HEK293 (cell line): ENCODE results near the gene CNTRL.

Source experiments
- CTCF ChIA-PET: fragments of 350-600 bp; formaldehyde crosslinking; extraction: SDS; loops from one replicate; lab custom pipeline; 2021; ENCODE audit warnings: antibody characterized with exemption; lab: Yijun Ruan, JAX
- POLR2A ChIA-PET: fragments of 300-600 bp; formaldehyde crosslinking; extraction: SDS; loops from one replicate; lab custom pipeline; 2020; ENCODE audit warnings: antibody characterized with exemption, inconsistent platforms; lab: Yijun Ruan, JAX
- H3K27ac ChIP-seq: fragments of 200-500 bp; sonication (Bioruptor generic); 2 replicates; pipeline ENCODE4 v1.5.1; 2014; ENCODE audit warnings: low read depth, low read length, control low read depth, inconsistent platforms; ENCODE audit errors: extremely low read depth
- H3K36me3 ChIP-seq, 2 experiments: fragments of 200-500 bp in 1 of 2; sonication (Bioruptor generic) in 1 of 2; 1 replicate in 1 of 2; 2 replicates in 1 of 2; pipeline ENCODE4 v1.5.1; 2014 to 2017; ENCODE audit warnings: inconsistent platforms in 2 of 2, low read length in 2 of 2; ENCODE audit not compliant: control insufficient read depth in 2 of 2, insufficient read depth in 1 of 2
- H3K4me1 ChIP-seq: fragments of 200-500 bp; sonication (Bioruptor generic); 2 replicates; pipeline ENCODE4 v1.5.1; 2014; ENCODE audit warnings: mild to moderate bottlenecking, low read length, inconsistent platforms; ENCODE audit not compliant: control insufficient read depth, insufficient read depth
- H3K4me3 ChIP-seq: 2 replicates; pipeline ENCODE4 v1.5.1; 2011; ENCODE audit warnings: low read depth, mild to moderate bottlenecking, control low read depth, low read length, moderate library complexity
- H3K9me3 ChIP-seq: fragments of 200-500 bp; sonication (Bioruptor generic); 2 replicates; pipeline ENCODE4 v1.5.1; 2014; ENCODE audit warnings: low read depth, low read length, inconsistent platforms; ENCODE audit not compliant: control insufficient read depth, insufficient read depth
- BCL11B ChIP-seq: fragments of 450-650 bp; formaldehyde crosslinking; IDR thresholded peaks from 2 replicates; pipeline ENCODE4 v1.5.1; 2016; ENCODE audit warnings: low read depth, missing biosample characterization, missing genetic modification characterization
- GLIS1 ChIP-seq: fragments of 450-650 bp; formaldehyde crosslinking; IDR thresholded peaks from 2 replicates; pipeline ENCODE4 v1.5.1; 2016; ENCODE audit warnings: missing biosample characterization, missing genetic modification characterization
- KLF8 ChIP-seq: fragments of 450-650 bp; formaldehyde crosslinking; IDR thresholded peaks from 2 replicates; pipeline ENCODE4 v1.5.1; 2016; ENCODE audit warnings: missing biosample characterization, missing genetic modification characterization
- KLF9 ChIP-seq: fragments of 450-650 bp; formaldehyde crosslinking; IDR thresholded peaks from 2 replicates; pipeline ENCODE4 v1.5.1; 2016; ENCODE audit warnings: missing biosample characterization, missing genetic modification characterization, low read depth
- MZF1 ChIP-seq: fragments of 450-650 bp; formaldehyde crosslinking; IDR thresholded peaks from 2 replicates; pipeline ENCODE4 v1.5.1; 2017; ENCODE audit warnings: missing biosample characterization, missing genetic modification characterization, borderline replicate concordance
- PRDM10 ChIP-seq: fragments of 450-650 bp; formaldehyde crosslinking; IDR thresholded peaks from 2 replicates; pipeline ENCODE4 v1.5.1; 2016; ENCODE audit warnings: missing biosample characterization, missing genetic modification characterization
- SP2 ChIP-seq: fragments of 450-650 bp; formaldehyde crosslinking; IDR thresholded peaks from 2 replicates; pipeline ENCODE4 v1.5.1; 2016; ENCODE audit warnings: missing biosample characterization, missing genetic modification characterization
- TSHZ1 ChIP-seq: fragments of 450-650 bp; formaldehyde crosslinking; IDR thresholded peaks from 2 replicates; pipeline ENCODE4 v1.5.1; 2016; ENCODE audit warnings: missing biosample characterization, missing genetic modification characterization, borderline replicate concordance
- ZBTB11 ChIP-seq: fragments of 450-650 bp; formaldehyde crosslinking; conservative IDR thresholded peaks from 2 replicates; pipeline ENCODE4 v1.5.1; 2016; ENCODE audit warnings: low read depth, missing biosample characterization, missing genetic modification characterization
- ZBTB48 ChIP-seq: fragments of 450-650 bp; formaldehyde crosslinking; IDR thresholded peaks from 2 replicates; pipeline ENCODE4 v1.5.1; 2016; ENCODE audit warnings: missing biosample characterization, missing genetic modification characterization
- ZFHX2 ChIP-seq: fragments of 450-650 bp; formaldehyde crosslinking; conservative IDR thresholded peaks from 2 replicates; pipeline ENCODE4 v1.5.1; 2016; ENCODE audit warnings: missing biosample characterization, missing genetic modification characterization
- ZNF132 ChIP-seq: fragments of 450-650 bp; formaldehyde crosslinking; IDR thresholded peaks from 2 replicates; pipeline ENCODE4 v1.5.1; 2017; ENCODE audit warnings: missing biosample characterization, missing genetic modification characterization, borderline replicate concordance
- ZNF214 ChIP-seq: fragments of 450-650 bp; formaldehyde crosslinking; IDR thresholded peaks from 2 replicates; pipeline ENCODE4 v1.5.1; 2017; ENCODE audit warnings: missing biosample characterization, mild to moderate bottlenecking, missing genetic modification characterization, borderline replicate concordance
- ZNF423 ChIP-seq: fragments of 450-650 bp; formaldehyde crosslinking; IDR thresholded peaks from 2 replicates; pipeline ENCODE4 v1.5.1; 2016; ENCODE audit warnings: missing biosample characterization, missing genetic modification characterization
- ZNF501 ChIP-seq: fragments of 450-650 bp; formaldehyde crosslinking; IDR thresholded peaks from 2 replicates; pipeline ENCODE4 v1.5.1; 2016; ENCODE audit warnings: missing biosample characterization, missing genetic modification characterization
- ZNF560 ChIP-seq: fragments of 450-650 bp; formaldehyde crosslinking; IDR thresholded peaks from 2 replicates; pipeline ENCODE4 v1.5.1; 2017; ENCODE audit warnings: missing biosample characterization, missing genetic modification characterization, borderline replicate concordance
- ZNF664 ChIP-seq: fragments of 450-650 bp; formaldehyde crosslinking; IDR thresholded peaks from 2 replicates; pipeline ENCODE4 v1.5.1; 2016; ENCODE audit warnings: missing biosample characterization, missing genetic modification characterization
- ZNF701 ChIP-seq: fragments of 450-650 bp; formaldehyde crosslinking; IDR thresholded peaks from 2 replicates; pipeline ENCODE4 v1.5.1; 2016; ENCODE audit warnings: missing biosample characterization, missing genetic modification characterization
- ZSCAN23 ChIP-seq: fragments of 450-650 bp; formaldehyde crosslinking; IDR thresholded peaks from 2 replicates; pipeline ENCODE4 v1.5.1; 2016; ENCODE audit warnings: missing biosample characterization, missing genetic modification characterization
- TF ChIP-seq, protein P1 (sequence below): fragments of 450-650 bp; formaldehyde crosslinking; IDR thresholded peaks from 2 replicates; pipeline ENCODE4 v1.5.1; 2016; ENCODE audit warnings: missing biosample characterization, missing genetic modification characterization
- TF ChIP-seq, protein P2 (sequence below): fragments of 450-650 bp; formaldehyde crosslinking; IDR thresholded peaks from 2 replicates; pipeline ENCODE4 v1.5.1; 2016; ENCODE audit warnings: missing biosample characterization, missing genetic modification characterization
- TF ChIP-seq, protein P3 (sequence below): fragments of 450-650 bp; formaldehyde crosslinking; IDR thresholded peaks from 2 replicates; pipeline ENCODE4 v1.5.1; 2017; ENCODE audit warnings: missing biosample characterization, missing genetic modification characterization

The CNTRL gene

DNA sequence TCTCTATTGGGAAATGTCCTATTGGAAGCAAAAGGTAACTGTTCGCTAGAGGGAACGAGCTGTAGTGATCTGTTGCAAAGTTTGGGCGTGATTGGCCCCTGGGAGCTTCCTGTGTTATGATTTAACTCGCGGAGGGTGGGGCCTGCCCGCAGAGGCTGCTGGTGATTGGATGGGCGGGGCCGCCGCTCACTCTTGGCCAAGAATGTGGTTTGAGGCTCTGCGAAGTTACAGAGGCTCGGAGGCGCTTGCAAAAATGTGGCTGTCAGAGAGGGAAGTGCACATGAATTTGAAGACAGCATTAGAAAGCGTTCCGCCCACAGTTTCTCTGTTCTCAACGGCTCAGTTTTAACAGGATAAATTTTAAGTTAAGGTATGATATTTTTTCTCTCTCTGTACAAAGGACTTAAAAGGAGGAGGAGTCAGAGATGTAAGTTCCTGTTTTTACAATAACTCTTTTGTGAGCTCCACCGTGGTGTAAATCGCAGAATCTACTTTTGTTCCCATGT, 46.9 kb downstream of the CNTRL start:
- Histone ChIP-seq H3K4me3 (peak overlapping the region; percentile 23), H3K27ac (no peak overlapping the region), H3K36me3 (no peaks in the 10 kb centered on the region; a peak in 1 of 3 replicates), H3K4me1 (no peaks in the 10 kb centered on the region), H3K9me3 (no peaks in the 10 kb centered on the region)
- CTCF ChIA-PET, result interaction anchor here (0.5 to 2.3 kb wide), 13 partner anchors 10 to 1511 kb away, joined by 3 to 14 read pairs (median 3); no protein-coding TSS in a partner anchor
- POLR2A ChIA-PET, result interaction anchor here (0.6 to 1.6 kb wide), 10 partner anchors 10 to 277 kb away, joined by 3 to 7 read pairs (median 3); partner anchors contain the start of genes GSN and RAB14
- TF ChIP-seq ZBTB48 (tag by site-specific recombination) (no peak), MZF1 (no peak), ZSCAN23 (tag by site-specific recombination) (no peak), ZNF560 (no peak), ZNF423 (tag by site-specific recombination) (no peak), KLF8 (tag by site-specific recombination) (no peak), ZFHX2 (tag by site-specific recombination) (no peak), PRDM10 (peak; percentile 48; the same call in 1 of the 2 replicates), TSHZ1 (tag by site-specific recombination) (no peak), SP2 (peak; percentile 82), ZNF214 (no peak), ZNF501 (tag by site-specific recombination) (no peak), ZBTB11 (no peak), GLIS1 (tag by site-specific recombination) (no peak), BCL11B (tag by site-specific recombination) (no peak), ZNF664 (tag by site-specific recombination) (no peak), KLF9 (peak; percentile 28; the same call in 1 of the 2 replicates), ZNF132 (no peak), ZNF701 (tag by site-specific recombination) (no peak)
- TF ChIP-seq, protein P1, sequence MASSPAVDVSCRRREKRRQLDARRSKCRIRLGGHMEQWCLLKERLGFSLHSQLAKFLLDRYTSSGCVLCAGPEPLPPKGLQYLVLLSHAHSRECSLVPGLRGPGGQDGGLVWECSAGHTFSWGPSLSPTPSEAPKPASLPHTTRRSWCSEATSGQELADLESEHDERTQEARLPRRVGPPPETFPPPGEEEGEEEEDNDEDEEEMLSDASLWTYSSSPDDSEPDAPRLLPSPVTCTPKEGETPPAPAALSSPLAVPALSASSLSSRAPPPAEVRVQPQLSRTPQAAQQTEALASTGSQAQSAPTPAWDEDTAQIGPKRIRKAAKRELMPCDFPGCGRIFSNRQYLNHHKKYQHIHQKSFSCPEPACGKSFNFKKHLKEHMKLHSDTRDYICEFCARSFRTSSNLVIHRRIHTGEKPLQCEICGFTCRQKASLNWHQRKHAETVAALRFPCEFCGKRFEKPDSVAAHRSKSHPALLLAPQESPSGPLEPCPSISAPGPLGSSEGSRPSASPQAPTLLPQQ (tag by site-specific recombination), result no peak
- TF ChIP-seq, protein P2, sequence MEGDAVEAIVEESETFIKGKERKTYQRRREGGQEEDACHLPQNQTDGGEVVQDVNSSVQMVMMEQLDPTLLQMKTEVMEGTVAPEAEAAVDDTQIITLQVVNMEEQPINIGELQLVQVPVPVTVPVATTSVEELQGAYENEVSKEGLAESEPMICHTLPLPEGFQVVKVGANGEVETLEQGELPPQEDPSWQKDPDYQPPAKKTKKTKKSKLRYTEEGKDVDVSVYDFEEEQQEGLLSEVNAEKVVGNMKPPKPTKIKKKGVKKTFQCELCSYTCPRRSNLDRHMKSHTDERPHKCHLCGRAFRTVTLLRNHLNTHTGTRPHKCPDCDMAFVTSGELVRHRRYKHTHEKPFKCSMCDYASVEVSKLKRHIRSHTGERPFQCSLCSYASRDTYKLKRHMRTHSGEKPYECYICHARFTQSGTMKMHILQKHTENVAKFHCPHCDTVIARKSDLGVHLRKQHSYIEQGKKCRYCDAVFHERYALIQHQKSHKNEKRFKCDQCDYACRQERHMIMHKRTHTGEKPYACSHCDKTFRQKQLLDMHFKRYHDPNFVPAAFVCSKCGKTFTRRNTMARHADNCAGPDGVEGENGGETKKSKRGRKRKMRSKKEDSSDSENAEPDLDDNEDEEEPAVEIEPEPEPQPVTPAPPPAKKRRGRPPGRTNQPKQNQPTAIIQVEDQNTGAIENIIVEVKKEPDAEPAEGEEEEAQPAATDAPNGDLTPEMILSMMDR (tag by site-specific recombination), result no peak
- TF ChIP-seq, protein P3, sequence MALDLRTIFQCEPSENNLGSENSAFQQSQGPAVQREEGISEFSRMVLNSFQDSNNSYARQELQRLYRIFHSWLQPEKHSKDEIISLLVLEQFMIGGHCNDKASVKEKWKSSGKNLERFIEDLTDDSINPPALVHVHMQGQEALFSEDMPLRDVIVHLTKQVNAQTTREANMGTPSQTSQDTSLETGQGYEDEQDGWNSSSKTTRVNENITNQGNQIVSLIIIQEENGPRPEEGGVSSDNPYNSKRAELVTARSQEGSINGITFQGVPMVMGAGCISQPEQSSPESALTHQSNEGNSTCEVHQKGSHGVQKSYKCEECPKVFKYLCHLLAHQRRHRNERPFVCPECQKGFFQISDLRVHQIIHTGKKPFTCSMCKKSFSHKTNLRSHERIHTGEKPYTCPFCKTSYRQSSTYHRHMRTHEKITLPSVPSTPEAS (tag by site-specific recombination), result no peak
